T-helper 9 cell (primary cell): ENCODE measurements around the gene NEMF.
"Not testable (repeated sequence)": the region's sequence is repeated elsewhere in the genome, so short reads cannot be mapped to it uniquely, and the experiment has no call there.

Experiments
- DNase-seq: peaks from one replicate; pipeline ENCODE4 v3.0.0-alpha.2; 2020
- total RNA-seq, 2 donors: gene quantifications; one replicate each; lab custom pipeline; 2026; lab: John Stamatoyannopoulos, UW

The NEMF gene
- 105 to 112 reads per million in 2 donors for total RNA-seq

GRCh38 chr14:49852301-49853157 lies at the start of gene NEMF:
Gene NEMF (minus strand): TSS chr14:49852788. CDS start chr14:49852753, 35 bp downstream.
- DNase-seq = peak; percentile 70

GRCh38 chr14:49900973-49901372 lies 48.4 kb upstream of the NEMF start:
- no peak for DNase-seq

DNA sequence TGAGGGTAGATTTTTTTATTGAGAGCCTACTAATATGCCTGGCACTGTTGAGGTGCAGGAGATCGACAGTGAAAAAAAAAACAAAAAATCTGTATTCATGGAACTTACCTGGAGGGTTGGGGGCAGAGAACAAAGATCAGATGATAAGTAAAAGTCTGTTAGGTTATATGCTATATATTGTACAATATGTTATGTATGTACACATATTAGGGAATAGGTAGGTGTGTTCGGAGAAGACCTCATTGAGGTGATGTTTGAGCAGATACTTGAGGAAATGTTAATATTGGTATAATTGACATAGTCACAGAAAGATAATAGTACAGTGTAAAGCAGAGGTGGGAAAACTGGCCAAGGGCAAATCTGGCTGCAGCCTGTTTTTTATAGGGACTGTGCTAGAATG lies 45.9 kb upstream of the NEMF start:
- no peak for DNase-seq

- no peak for DNase-seq
Observed at GRCh38 chr14:49897965-49898364, 45.4 kb upstream of the NEMF start.

GRCh38 chr14:49897414-49897813 lies 44.8 kb upstream of the NEMF start:
- no peak for DNase-seq

- no peak for DNase-seq
Observed at GRCh38 chr14:49896966-49897365, 44.4 kb upstream of the NEMF start.

DNA sequence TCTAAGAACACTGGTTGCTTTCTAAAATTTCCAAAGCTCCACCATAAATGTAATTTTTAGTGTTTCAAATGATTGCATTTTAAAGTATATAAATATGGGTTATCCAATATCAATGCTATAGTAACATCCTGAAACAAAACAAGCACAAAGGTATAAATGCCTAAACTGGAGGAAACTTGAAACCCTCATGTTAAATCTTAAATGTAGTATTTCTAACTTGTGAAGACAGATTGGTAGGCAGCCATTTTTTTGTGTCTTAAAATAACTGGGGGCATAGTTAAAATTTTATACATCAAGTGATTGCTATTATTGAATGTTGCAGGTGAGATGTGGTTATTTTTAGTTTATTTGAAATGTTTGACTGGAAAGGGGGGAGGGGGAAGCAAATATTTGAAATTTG lies 43.7 kb upstream of the NEMF start:
- not testable (repeated sequence) for DNase-seq

DNA sequence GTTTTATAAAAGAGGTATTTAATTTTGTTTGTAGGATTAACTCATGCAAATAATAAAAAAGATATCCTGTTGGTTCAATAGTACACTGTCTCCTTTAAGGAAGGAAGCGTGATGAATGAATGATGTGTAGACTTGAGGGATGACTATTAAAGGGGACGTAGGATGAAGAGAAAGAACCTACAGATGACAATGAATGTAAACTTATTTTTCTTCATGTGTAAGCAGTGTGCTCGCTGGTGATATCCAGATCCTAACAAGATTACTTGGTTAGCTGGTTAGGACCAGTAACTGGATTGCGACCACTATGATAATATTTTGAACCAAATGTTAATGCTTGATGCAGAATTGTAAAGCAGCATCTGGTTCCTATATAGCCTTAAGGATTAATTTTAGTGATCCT lies 42.9 kb upstream of the NEMF start:
- DNase-seq = no peak

DNA sequence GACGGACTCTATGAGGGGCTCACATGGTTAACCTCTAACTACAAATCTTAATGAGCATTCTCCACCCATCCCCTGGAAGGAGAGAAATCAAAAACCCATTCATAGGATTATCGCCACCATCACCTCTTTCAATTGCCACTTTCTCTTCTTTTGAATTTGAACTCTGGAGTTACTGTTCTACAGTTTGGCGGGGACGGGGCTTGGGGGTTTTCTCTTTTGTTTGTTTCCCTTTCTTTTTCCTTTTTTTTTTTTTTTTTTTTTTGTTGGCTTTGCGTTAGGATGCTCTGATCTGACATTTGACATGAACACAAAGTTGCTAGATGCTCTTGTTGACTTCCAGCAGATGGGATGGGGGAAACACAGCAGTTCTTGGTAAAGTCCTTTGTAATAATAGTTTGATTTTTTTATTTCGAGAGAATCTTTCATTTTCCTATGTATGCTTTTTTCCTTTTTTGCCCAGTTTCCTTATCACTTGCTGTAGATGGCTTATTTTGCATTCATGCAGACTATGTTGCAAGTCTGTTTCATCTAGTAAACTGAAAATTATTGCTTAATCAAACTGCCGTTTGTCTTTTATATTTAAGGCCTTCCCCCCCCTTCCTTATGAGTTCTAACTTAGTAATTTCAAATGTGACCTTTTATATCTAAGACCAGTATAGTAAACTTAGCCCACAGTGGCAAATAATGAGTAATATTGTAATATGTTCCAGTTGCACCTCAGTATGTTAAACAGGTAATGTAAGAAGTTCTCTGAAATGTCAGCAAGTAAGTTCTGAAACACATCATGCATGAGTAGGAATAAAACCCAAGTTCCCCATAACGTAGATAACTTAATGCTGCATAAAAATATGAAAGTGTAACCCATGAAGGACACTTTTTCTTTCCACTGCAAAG lies 41.9 kb upstream of the NEMF start:
- DNase-seq = not testable (repeated sequence)

GRCh38 chr14:49893309-49894213 lies 41.0 kb upstream of the NEMF start:
- DNase-seq = peak; percentile 67

DNA sequence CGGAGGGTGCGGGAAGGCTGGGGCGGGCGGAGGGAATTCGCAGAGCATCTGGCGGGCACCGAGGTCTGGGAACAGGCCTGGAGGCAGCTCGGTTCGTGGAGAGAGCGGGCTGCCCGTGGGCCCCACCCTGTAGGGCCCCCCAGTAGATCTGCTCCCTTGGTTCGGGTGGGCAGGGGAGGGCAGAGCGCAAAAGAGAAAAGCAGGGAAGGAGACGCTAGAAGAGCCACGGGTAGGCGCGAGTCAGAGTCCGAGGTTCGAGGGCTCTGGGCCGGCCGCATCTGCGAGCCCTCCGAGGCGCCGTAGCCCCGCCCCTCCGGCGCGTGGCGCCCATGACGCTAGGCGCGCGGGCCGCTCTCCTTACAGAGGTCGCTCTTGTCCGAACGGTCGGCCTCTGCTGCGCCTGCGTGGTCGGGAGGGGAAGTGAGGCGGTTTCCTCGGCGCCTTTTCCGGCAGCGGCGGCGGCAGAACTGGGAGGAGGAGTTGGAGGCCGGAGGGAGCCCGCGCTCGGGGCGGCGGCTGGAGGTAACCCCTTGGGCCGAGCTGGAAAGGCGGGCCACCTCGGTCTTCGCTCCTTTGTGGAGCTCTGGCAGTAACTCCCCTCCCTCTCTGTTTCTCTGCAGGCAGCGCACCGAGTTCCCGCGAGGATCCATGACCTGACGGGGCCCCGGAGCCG lies 40.2 kb upstream of the NEMF start, which contains the start of gene ARF6:
ARF6 (plus strand) TSS at position 447 of the 673 bp plus-strand sequence. CDS start 655 bp downstream, outside the sequence.
- peak; percentile 90 for DNase-seq

GRCh38 chr14:49892301-49892635 lies 39.7 kb upstream of the NEMF start:
- peak; percentile 25 for DNase-seq

DNA sequence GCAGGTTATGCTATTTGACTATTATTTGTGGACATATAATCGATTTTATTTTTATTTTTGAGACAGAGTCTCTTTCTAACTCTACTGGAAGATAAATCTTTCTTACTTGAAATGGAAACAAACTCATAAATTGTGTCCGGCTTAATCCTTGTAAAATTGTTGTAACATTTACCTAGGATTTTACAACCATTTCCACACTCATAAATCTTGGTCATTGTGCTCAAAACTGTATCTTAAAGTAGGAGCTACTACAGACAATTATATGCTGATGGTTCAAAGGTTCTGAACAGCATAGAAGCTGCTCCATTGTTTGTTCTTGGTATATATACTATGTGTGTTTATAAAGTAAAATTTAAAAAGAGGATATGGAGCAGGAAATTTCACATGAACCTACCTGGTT lies 35.7 kb upstream of the NEMF start:
- DNase-seq = no peak

DNA sequence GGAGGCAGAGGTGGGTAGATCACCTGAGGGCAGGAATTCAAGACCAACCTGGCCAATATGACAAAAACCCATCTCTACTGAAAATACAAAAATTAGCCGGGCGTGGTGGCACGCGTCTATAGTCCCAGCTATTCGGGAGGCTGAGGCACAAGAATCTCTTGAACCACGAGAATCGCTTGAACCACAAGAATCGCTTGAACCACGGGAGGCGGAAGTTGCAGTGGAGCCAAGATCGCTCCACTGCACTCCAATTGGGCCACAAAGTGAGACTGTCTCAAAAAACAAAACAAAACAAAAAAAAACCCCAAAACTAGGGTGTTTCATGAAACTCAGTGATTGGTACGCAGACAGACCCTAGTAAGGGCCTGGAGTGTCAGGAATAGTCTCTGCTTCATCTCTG lies 33.9 kb upstream of the NEMF start:
- DNase-seq = no peak

DNA sequence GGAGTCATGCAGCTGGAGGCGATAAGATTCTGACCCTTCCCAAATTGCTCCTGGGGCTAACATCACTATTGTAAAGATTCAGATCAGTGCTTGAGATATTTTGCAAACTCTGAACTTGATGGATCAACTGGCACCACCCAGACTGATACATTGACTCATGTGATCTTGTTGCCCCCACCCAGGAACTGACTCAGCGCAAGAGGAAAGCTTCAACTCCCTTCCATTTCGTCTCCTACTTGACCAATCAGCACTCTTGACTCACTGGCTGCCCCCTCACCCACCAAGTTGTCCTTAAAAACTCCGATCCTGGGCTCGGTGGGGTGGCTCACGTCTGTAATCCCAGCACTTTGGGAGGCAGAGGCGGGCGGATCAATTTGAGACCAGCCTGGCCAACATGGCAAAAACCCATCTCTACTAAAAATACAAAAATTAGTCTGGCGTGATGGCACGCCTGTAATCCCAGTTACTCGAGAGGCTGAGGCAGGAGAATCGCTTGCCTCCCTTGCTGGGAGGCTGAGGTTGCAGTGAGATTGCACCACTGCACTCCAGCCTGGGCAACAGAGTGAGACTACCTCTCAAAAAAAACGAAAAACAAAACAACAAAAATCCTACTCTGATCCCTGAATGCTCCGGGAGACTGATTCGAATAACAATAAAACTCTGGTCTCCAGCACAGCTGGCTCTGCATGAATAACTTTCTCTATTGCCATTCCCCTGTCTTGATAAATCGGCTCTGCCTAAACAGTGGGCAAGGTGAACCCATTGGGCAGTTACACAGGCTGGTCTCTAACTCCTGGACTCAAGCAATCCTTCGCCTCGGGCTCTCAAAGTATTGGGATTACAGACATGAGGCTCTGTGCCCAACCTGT lies 30.5 kb upstream of the NEMF start:
- DNase-seq = no peak

DNA sequence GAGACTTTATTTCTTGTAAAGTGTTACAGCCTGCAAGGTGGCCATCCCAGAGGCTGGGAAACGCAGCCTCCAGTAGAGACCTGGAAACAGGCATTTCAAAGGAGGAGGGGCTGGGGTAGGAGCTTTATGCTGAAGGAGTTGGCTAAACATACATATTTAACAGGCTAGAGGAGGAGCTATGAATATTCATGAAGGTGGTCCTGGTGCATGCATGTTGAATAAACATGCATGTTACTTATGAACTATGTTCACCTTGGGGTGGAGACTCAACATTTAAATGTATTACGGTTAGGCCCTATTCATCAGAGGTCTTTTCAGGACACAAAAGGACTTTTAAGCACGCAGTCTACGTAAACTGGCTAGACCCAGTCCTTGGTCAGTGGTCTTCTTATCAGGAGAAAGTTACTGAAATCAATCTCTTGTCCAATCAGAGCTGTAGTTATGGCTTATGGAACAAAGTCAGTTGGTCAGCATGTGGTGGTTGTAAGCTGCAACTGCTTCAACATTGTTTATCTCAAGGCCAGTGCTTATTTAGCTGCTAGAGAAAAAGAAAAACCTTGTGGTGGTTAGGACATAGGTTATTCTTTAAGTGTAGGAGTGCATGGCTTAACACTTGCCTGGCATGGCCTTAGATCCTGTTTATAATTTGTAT lies 28.9 kb upstream of the NEMF start:
- DNase-seq = no peak

- DNase-seq = no peak
Observed at GRCh38 chr14:49880267-49881064, 27.9 kb upstream of the NEMF start.

DNA sequence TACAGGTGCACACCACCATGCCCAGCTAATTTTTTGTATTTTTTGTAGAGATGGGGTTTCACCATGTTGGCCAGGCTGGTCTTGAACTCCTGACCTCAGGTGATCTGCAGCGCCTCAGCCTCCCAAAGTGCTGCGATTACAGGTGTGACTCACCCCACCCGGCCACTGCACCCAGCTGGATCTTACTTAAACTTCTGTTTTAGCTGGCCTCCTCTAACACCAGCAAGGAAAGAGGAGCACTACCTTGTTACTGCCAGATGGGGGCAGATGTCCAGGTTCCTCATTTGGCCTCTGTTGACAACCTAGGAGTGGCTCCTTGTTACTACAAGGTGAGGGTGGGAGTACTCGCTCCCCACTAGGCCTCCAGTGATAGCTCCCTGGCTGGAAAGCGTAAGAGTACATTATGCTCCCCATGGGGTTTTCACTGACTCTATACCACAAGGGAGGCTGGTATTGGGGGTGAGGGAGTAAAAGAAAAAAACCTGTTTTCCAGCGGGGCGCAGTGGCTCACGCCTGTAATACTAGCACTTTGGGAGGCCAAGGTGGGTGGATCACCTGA lies 27.1 kb upstream of the NEMF start:
- peak; percentile 33 for DNase-seq

DNA sequence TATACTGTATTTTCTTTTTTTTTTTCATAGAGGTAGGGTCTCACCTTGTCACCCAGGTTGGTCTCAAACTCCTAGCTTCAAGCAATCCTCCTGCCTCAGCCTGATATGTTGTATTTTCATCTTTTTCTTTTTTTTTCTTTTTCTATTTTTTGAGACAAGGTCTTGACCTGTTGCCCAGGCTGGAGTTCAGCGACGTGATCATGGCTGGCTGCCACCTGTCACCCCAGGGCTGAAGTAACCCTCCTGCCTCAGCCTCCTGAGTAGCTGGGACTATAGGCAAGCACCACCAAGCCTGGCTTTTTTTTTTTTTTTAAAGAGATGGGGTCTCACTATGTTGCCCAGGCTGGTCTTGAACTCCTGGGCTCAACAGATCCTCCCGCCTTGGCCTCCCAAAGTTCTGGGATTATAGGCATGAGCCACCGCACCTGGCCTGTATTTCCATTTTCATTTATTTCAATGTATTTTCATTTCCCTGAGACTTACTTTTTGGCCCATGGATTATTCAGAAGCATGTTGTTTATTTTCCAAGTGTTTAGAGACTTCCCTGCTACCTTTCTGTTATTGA lies 24.1 kb upstream of the NEMF start:
- no peak for DNase-seq
